Right lobe of liver (tissue), 6 donors: ENCODE results near the gene SH2D3A. TPM values are rescaled to one million over a fixed set of nuclear protein-coding genes. Genes with fewer than 3 reads are reported as not detected.
A peak's percentile ranks its signal among the peaks of the same experiment; 100 is the strongest.
"Not testable (repeated sequence)": the region's sequence is repeated elsewhere in the genome, so short reads cannot be mapped to it uniquely, and the experiment has no call there.

Experiments used
- ATAC-seq, 4 donors: fragments of 200-7000 bp; cut with Tn5 transposase; one replicate each; pipeline ENCODE4 v1.9.1; 2020; ENCODE audit warnings: mild to moderate bottlenecking in 4 of 4, moderate library complexity in 4 of 4
- DNase-seq, 3 donors: peaks; one replicate each; pipeline ENCODE4 v3.0.0-alpha.2; 2020
- H3K27ac ChIP-seq, 3 donors: fragments of 200-600 bp; one replicate each; pipeline ENCODE4 v1.8.0; 2022
- H3K27me3 ChIP-seq, 2 donors: fragments of 200-600 bp; one replicate each; pipeline ENCODE4 v1.8.0; 2022
- H3K36me3 ChIP-seq, 4 donors: fragments of 200-600 bp; sonication (generic) in 1 of 4; one replicate each; pipeline versions ENCODE4 v1.5.1 to v1.8.0; 2017 to 2022; ENCODE audit warnings: control low read depth in 1 of 4
- H3K4me1 ChIP-seq, 4 donors: fragments of 200-600 bp; sonication (generic) in 1 of 4; one replicate each; pipeline versions ENCODE4 v1.5.1 to v1.8.0; 2017 to 2022; ENCODE audit warnings: control low read depth in 1 of 4
- H3K4me3 ChIP-seq, 3 donors: fragments of 200-600 bp; one replicate each; pipeline ENCODE4 v1.8.0; 2022
- H3K9me3 ChIP-seq, 4 donors: fragments of 200-600 bp; sonication (generic) in 1 of 4; one replicate each; pipeline versions ENCODE4 v1.5.1 to v1.8.0; 2017 to 2022; ENCODE audit warnings: control low read depth in 1 of 4
- POLR2A ChIP-seq: fragments of 450-650 bp; IDR thresholded peaks from one replicate; pipeline ENCODE4 v1.6.1; 2017; ENCODE audit warnings: antibody characterized with exemption, mild to moderate bottlenecking
- WGBS: methylation state at CpG from one replicate; pipeline ENCODE4 v1.1.6; 2018; ENCODE audit warnings: low coverage, low lambda C conversion rate; ENCODE audit not compliant: insufficient coverage; ENCODE audit errors: missing lambda C conversion rate; 5-methylcytosine and 5-hydroxymethylcytosine counted together
- intact Hi-C, 2 donors: fragments of 100-400 bp; cut with DNase I; formaldehyde crosslinking; loops; one replicate each; pipeline versions ENCODE4 v1.11.2 to v1.14.1; 2022
- total RNA-seq, 6 experiments: library from RNA; depleted of rRNA in 2 of 6; stranded (reverse); fragments of >200 nt in 2 of 6; fragmentation: NEBNext Ultra II Directional in 3 of 6; extraction: Animal tissue kit (Norgen Biotek cat#: 25700) in 3 of 6; gene quantifications; one replicate each; pipeline versions ENCODE4 v1.1.0 to v1.2.4, GENCODE V29; 2016 to 2023
- TF ChIP-seq, protein P1 (sequence below), 4 donors: fragments of 200-600 bp in 3 of 4; fragments of 450-650 bp in 1 of 4; IDR thresholded peaks; one replicate each; pipeline versions ENCODE4 v1.5.1 to v1.8.0; 2016 to 2022; ENCODE audit warnings: antibody characterized with exemption in 4 of 4, mild to moderate bottlenecking in 2 of 4
- donor health status: DM: no; HTN: yes; CAD: no.
- donor health status: DM: no; HTN: no; CAD: no.
- donor health status: DM: no; HTN: no; CAD: no.
- donor health status: DM: no; HTN: yes; CAD: no.
- donor health status: DM: no; HTN: yes; CAD: no.

The SH2D3A gene
- total RNA-seq, 6 experiments from 2014 or later, result 0.72 to 2.3 (median 1.3) TPM

- no peak overlapping the region for H3K27ac ChIP-seq
- peak in 2 of 4 donors; percentile 7 to 13 for ATAC-seq
Observed at GRCh38 chr19:6774821-6775707, 7.8 kb upstream of the SH2D3A start.

GRCh38 chr19:6773323-6773931 lies 6.2 kb upstream of the SH2D3A start:
- DNase-seq (peak; percentile 56 to 70 (median 61)), ATAC-seq (peak; percentile 45 to 71 (median 58))
- no peaks in the 10 kb centered on the region for H3K36me3 ChIP-seq
- H3K4me1 ChIP-seq, result no peaks in the 10 kb centered on the region
- intact Hi-C loops, result no loop called here
- H3K27me3 ChIP-seq, result no peaks in the 10 kb centered on the region
- 30% methylated on average over 6 of the region's 8 CpGs for WGBS
- TF ChIP-seq POLR2A, result no peak
- TF ChIP-seq, protein P1, sequence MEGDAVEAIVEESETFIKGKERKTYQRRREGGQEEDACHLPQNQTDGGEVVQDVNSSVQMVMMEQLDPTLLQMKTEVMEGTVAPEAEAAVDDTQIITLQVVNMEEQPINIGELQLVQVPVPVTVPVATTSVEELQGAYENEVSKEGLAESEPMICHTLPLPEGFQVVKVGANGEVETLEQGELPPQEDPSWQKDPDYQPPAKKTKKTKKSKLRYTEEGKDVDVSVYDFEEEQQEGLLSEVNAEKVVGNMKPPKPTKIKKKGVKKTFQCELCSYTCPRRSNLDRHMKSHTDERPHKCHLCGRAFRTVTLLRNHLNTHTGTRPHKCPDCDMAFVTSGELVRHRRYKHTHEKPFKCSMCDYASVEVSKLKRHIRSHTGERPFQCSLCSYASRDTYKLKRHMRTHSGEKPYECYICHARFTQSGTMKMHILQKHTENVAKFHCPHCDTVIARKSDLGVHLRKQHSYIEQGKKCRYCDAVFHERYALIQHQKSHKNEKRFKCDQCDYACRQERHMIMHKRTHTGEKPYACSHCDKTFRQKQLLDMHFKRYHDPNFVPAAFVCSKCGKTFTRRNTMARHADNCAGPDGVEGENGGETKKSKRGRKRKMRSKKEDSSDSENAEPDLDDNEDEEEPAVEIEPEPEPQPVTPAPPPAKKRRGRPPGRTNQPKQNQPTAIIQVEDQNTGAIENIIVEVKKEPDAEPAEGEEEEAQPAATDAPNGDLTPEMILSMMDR (IDR thresholded peaks at IDR 0.05), result no peak
- no peaks in the 10 kb centered on the region for H3K9me3 ChIP-seq
- H3K27ac ChIP-seq, result peak overlapping the region in 2 of 3 donors; percentile 37 to 67
- H3K4me3 ChIP-seq, result peak overlapping the region; percentile 32 to 57 (median 36)

More at GRCh38 chr19:6774821-6775707, 7.8 kb upstream of the SH2D3A start:
- Histone ChIP-seq H3K9me3 (no peaks in the 10 kb centered on the region), H3K27me3 (no peaks in the 10 kb centered on the region), H3K4me3 (no peak overlapping the region), H3K36me3 (no peaks in the 10 kb centered on the region), H3K4me1 (no peaks in the 10 kb centered on the region)
- WGBS, result 57% methylated on average over 9 of the region's 11 CpGs
- no peak for DNase-seq
- intact Hi-C loops, result no loop called here
- no peak for TF ChIP-seq POLR2A
- TF ChIP-seq, protein P1 (IDR thresholded peaks at IDR 0.05), result no peak

DNA sequence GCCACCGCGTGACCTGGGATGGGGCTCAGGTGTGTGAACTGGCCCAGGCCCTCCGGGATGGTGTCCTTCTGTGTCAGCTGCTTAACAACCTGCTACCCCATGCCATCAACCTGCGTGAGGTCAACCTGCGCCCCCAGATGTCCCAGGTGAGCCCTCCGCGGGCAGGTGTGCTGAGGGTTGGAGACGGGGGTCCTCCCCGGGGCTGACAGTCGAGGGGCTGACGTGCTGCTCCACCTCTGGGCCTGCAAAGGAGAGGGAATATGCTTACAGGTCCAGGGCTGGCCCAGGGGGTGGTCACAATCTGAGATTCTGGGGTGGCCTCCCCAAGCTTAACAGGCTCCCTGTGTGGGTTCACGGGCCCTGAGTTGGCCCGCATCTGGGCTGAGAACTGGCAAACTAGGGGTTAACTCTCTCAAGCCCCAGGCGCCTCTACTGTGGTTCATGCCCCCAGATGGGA lies 5.7 kb upstream of the SH2D3A start:
- intact Hi-C loops, result no loop called here
- DNase-seq (peak in 1 of 3 donors; percentile 51), ATAC-seq (no peak)
- no CpG with 5 or more reads among the region's 14 CpGs for WGBS
- Histone ChIP-seq H3K27me3 (no peaks in the 10 kb centered on the region), H3K4me3 (peak overlapping the region; percentile 32 to 57 (median 36)), H3K9me3 (no peaks in the 10 kb centered on the region), H3K4me1 (peaks cover 0 to 4% (median 0%) of the 10 kb centered on the region in 4 donors), H3K36me3 (no peaks in the 10 kb centered on the region), H3K27ac (peak overlapping the region in 2 of 3 donors; percentile 37 to 67)
- TF ChIP-seq POLR2A, result no peak
- TF ChIP-seq, protein P1 (IDR thresholded peaks at IDR 0.05), result no peak

- peak; percentile 65 to 78 (median 72) for DNase-seq
- Histone ChIP-seq H3K27me3 (no peaks in the 10 kb centered on the region), H3K9me3 (no peaks in the 10 kb centered on the region), H3K27ac (peak within 1 kb of the TSS in 2 of 3 donors; percentile 37 to 67), H3K4me1 (peaks cover 0 to 8% (median under 1%) of the 10 kb centered on the region in 4 donors), H3K4me3 (peak within 1 kb of the TSS; percentile 32 to 57 (median 36)), H3K36me3 (no peaks in the 10 kb centered on the region)
- peak; percentile 55 to 75 (median 62) for ATAC-seq
- intact Hi-C loops, result no loop called here
- WGBS, result 57% methylated on average over 12 of the region's 25 CpGs
- no peak for TF ChIP-seq POLR2A
- TF ChIP-seq, protein P1 (IDR thresholded peaks at IDR 0.05), result peak in 1 of 4 donors; percentile 23
Observed at GRCh38 chr19:6772028-6772865, 5.0 kb upstream of the SH2D3A start, which contains the start of gene VAV1. VAV1 (plus strand) TSS chr19:6772708; CDS start chr19:6772808, 100 bp downstream.

DNA sequence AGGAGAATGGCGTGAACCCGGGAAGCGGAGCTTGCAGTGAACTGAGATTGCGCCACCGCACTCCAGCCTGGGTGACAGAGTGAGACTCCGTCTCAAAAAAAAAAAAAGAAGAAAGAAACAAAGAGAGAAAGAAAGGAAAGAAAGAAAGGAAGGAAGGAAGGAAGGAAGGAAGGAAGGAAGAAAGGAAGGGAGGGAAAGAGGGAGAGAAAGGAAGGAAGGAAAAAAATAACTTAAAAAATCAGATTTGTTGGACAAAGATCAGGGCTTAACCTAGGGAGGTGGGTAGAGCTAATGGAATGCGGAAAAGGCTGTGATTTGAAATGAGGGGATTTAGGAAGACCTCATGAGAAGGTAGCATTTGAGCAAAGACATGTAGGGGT lies 4.4 kb upstream of the SH2D3A start:
- DNase-seq, H3K4me3 ChIP-seq, H3K9me3 ChIP-seq, intact Hi-C loops, H3K27ac ChIP-seq, H3K36me3 ChIP-seq, H3K27me3 ChIP-seq, ATAC-seq: not testable (repeated sequence)
- peaks cover 0 to 12% (median 4%) of the 10 kb centered on the region in 4 donors for H3K4me1 ChIP-seq
- WGBS, result 69% methylated on average over 7 of the region's 7 CpGs
